ENCODE data around the gene CCDC142. TPM values are rescaled to one million over a fixed set of nuclear protein-coding genes. Genes with fewer than 3 reads are reported as not detected.

CCDC142 gene
- total and polyA plus RNA-seq, 4 donors, result 5.1 to 28.3 (median 10.8) TPM

GRCh38 chr2:74481961-74482800 is 617 bp downstream of the CCDC142 start:
- H3K9ac ChIP-seq (ENCODE audit: low read depth in 1 of 2, low read length in 2 of 2), result peak overlapping the region; percentile 25 to 44
- TF ChIP-seq CTCF (IDR thresholded peaks at IDR 0.05; ENCODE audit: low read depth, low read length, missing input control) (no peak), ZBTB33 (IDR thresholded peaks at IDR 0.05) (no peak), NR2F2 (IDR thresholded peaks at IDR 0.05) (no peak), RAD21 (IDR thresholded peaks at IDR 0.05) (no peak)
- no peaks in the 10 kb centered on the region for H3K27me3 ChIP-seq (ENCODE audit: control insufficient read depth in 4 of 4, insufficient read depth in 4 of 4, low read length in 3 of 4)
- no peaks in the 10 kb centered on the region for H3K9me3 ChIP-seq (ENCODE audit: control insufficient read depth in 4 of 4, low read length in 3 of 4)
- H3K27ac ChIP-seq (ENCODE audit: low read depth in 1 of 2, low read length in 2 of 2), result peak overlapping the region; percentile 82 to 84
- peaks cover 0 to 7% (median 0%) of the 10 kb centered on the region in 4 donors for H3K36me3 ChIP-seq (ENCODE audit: control insufficient read depth in 4 of 4, insufficient read depth in 3 of 4, low read depth in 1 of 4, low read length in 3 of 4)
- no peak for DNase-seq (ENCODE audit: low spot score)
- peak overlapping the region; percentile 67 to 95 (median 94) for H3K4me3 ChIP-seq (ENCODE audit: low read depth in 1 of 3, low read length in 3 of 3)
- WGBS, result 1% methylated on average over 80 of the region's 80 CpGs
- peaks cover 11 to 46% (median 37%) of the 10 kb centered on the region in 4 donors for H3K4me1 ChIP-seq (ENCODE audit: control insufficient read depth in 4 of 4, insufficient read depth in 4 of 4, low read length in 3 of 4)

GRCh38 chr2:74481431-74481830 is 1.4 kb downstream of the CCDC142 start:
- H3K9ac ChIP-seq (ENCODE audit: low read depth in 1 of 2, low read length in 2 of 2), result peak overlapping the region; percentile 7 to 44
- TF ChIP-seq ATF3 (IDR thresholded peaks at IDR 0.05), result no peak
- TF ChIP-seq FOXA2 (IDR thresholded peaks at IDR 0.05), result no peak
- no peak for TF ChIP-seq FOXA1 (IDR thresholded peaks at IDR 0.05)
- TF ChIP-seq YY1 (IDR thresholded peaks at IDR 0.05), result no peak
- no peak for TF ChIP-seq MAX (IDR thresholded peaks at IDR 0.05)
- no peak for TF ChIP-seq HNF4G (IDR thresholded peaks at IDR 0.05)
- no peak for TF ChIP-seq RXRA (IDR thresholded peaks at IDR 0.05)
- no peak for TF ChIP-seq RAD21 (IDR thresholded peaks at IDR 0.05)
- TF ChIP-seq EGR1 (IDR thresholded peaks at IDR 0.05; ENCODE audit: low read depth in 2 of 2), result no peak

GRCh38 chr2:74474899-74475298 is 7.9 kb downstream of the CCDC142 start:
- 93% methylated on average over 5 of the region's 5 CpGs for WGBS
- H3K27me3 ChIP-seq (ENCODE audit: control insufficient read depth in 4 of 4, insufficient read depth in 4 of 4, low read length in 3 of 4), result no peaks in the 10 kb centered on the region
- no peak overlapping the region for H3K9ac ChIP-seq (ENCODE audit: low read depth in 1 of 2, low read length in 2 of 2)
- peaks cover 2 to 14% (median 13%) of the 10 kb centered on the region in 4 donors for H3K36me3 ChIP-seq (ENCODE audit: control insufficient read depth in 4 of 4, insufficient read depth in 3 of 4, low read depth in 1 of 4, low read length in 3 of 4)
- H3K27ac ChIP-seq (ENCODE audit: low read depth in 1 of 2, low read length in 2 of 2), result no peak overlapping the region
- H3K4me1 ChIP-seq (ENCODE audit: control insufficient read depth in 4 of 4, insufficient read depth in 4 of 4, low read length in 3 of 4), result peaks cover 10 to 30% (median 23%) of the 10 kb centered on the region in 4 donors
- H3K9me3 ChIP-seq (ENCODE audit: control insufficient read depth in 4 of 4, low read length in 3 of 4), result no peaks in the 10 kb centered on the region
- DNase-seq (ENCODE audit: low spot score), result no peak
- H3K4me3 ChIP-seq (ENCODE audit: low read depth in 1 of 3, low read length in 3 of 3), result no peak overlapping the region
- no peak for TF ChIP-seq SP1 (IDR thresholded peaks at IDR 0.05)
- TF ChIP-seq REST (IDR thresholded peaks at IDR 0.05), result no peak
- TF ChIP-seq RXRA (IDR thresholded peaks at IDR 0.05), result no peak
- TF ChIP-seq TAF1 (conservative IDR thresholded peaks at IDR 0.05), result no peak
- TF ChIP-seq JUND (IDR thresholded peaks at IDR 0.05), result no peak
- TF ChIP-seq HNF4G (IDR thresholded peaks at IDR 0.05), result no peak
- TF ChIP-seq GABPA (IDR thresholded peaks at IDR 0.05 in 1 of 2, conservative IDR thresholded peaks at IDR 0.05 in 1 of 2), result no peak
- TF ChIP-seq HNF4A (conservative IDR thresholded peaks at IDR 0.05), result no peak
- TF ChIP-seq ATF3 (IDR thresholded peaks at IDR 0.05), result no peak
- no peak for TF ChIP-seq YY1 (IDR thresholded peaks at IDR 0.05)

More at GRCh38 chr2:74481431-74481830, 1.4 kb downstream of the CCDC142 start:
- Histone ChIP-seq H3K27ac (ENCODE audit: low read depth in 1 of 2, low read length in 2 of 2) (no peak overlapping the region), H3K27me3 (ENCODE audit: control insufficient read depth in 4 of 4, insufficient read depth in 4 of 4, low read length in 3 of 4) (no peaks in the 10 kb centered on the region), H3K4me3 (ENCODE audit: low read depth in 1 of 3, low read length in 3 of 3) (peak overlapping the region; percentile 67 to 95 (median 94)), H3K9me3 (ENCODE audit: control insufficient read depth in 4 of 4, low read length in 3 of 4) (no peaks in the 10 kb centered on the region), H3K4me1 (ENCODE audit: control insufficient read depth in 4 of 4, insufficient read depth in 4 of 4, low read length in 3 of 4) (peaks cover 9 to 50% (median 36%) of the 10 kb centered on the region in 4 donors), H3K36me3 (ENCODE audit: control insufficient read depth in 4 of 4, insufficient read depth in 3 of 4, low read depth in 1 of 4, low read length in 3 of 4) (peaks cover 0 to 7% (median 0%) of the 10 kb centered on the region in 4 donors)
- 61% methylated on average over 3 of the region's 3 CpGs for WGBS
- no peak for DNase-seq (ENCODE audit: low spot score)

All from liver (tissue), 9 donors.